Measurements from ENCODE around the gene NUDT14.
A peak's percentile ranks its signal among the peaks of the same experiment; 100 is the strongest.

NUDT14 gene

DNA sequence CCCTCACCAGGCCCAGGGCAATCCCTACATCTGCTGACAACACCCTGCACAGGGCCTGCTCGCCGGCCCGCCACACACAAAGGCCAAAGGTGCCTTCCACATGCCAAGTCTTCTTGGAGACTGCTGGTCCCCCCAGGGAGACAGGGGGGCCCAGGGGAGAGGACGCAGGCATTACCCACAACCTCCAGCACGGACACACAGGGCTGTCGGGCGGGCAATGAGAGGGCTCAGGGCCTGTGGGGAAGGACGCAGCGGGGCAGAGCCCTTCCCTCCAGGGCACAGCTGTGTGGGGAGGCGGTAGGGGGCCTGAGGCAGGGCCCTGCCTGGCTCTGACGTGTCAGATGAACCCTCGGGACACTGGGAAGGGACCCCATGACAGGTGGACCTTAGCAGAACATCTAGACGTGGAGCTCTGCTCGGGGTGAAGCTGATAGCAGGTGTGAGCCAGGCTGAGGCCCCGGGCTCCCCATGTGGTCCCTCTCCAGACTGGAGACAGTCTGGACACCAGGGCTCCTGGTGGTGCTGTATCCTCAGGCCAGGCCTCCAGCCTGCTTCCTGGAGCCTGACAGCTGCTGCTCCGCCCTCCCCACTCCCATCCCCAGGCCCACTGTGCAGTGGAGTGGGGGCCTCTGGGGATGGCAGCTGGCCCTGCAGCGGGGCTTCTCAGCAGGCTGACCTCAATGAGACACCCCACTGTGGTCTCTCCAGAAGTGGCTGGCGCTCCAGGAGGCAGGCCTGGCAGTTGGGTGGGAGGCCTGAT is 31.6 kb upstream of the NUDT14 start:
- DNase-seq (ENCODE audit: low spot score): no peak

DNA sequence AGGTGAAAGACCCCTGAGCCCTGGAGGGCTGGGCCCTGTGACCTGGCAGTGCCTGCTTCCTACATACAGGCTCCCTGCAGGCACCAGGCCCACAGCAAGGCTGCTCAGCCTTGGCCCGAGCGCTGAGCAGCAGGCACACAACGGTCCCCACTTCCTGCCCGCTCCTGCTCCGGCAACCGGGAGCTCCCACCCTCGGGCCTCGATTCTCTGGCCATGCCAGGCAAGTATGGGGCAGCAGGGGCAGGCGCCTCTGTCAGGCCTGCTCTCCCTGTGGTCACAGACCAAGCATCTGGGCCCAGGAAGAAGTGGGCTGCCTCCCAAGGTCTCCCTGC is 30.6 kb upstream of the NUDT14 start:
- no peak for DNase-seq (ENCODE audit: low spot score)

DNA sequence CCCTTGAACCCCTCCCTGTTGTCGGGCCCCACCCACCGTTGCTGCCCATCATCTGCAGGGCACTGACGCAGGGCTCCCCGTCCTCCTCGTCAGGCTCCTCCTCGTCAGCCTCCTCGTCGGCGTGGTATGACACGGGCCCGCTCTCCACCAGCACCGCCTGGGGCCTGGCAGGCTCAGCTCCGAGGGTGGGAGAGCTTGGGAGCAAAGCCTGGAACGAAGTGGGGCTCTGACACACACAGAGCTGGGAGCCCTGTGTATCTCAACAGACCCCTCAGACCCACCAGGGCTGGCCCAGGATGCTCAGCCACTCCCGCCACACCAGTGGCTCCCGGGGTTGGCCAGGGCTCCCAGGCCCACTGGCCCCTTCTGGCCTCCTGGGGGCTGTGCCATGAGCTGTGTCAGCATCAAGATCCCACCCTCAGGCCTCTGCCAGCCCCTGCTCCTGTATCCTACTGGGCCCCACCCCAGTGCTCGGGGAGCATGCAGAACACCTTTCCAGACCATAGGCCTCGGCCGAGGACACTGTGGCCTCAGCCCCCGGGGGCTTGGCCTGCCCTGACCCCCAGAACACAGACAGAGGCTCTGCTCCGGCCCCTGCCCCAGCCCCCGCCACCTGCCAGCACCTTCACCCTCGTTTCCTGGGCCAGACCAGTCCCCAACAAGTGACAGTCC is 30.1 kb upstream of the NUDT14 start:
- no peak for DNase-seq (ENCODE audit: low spot score)

DNA sequence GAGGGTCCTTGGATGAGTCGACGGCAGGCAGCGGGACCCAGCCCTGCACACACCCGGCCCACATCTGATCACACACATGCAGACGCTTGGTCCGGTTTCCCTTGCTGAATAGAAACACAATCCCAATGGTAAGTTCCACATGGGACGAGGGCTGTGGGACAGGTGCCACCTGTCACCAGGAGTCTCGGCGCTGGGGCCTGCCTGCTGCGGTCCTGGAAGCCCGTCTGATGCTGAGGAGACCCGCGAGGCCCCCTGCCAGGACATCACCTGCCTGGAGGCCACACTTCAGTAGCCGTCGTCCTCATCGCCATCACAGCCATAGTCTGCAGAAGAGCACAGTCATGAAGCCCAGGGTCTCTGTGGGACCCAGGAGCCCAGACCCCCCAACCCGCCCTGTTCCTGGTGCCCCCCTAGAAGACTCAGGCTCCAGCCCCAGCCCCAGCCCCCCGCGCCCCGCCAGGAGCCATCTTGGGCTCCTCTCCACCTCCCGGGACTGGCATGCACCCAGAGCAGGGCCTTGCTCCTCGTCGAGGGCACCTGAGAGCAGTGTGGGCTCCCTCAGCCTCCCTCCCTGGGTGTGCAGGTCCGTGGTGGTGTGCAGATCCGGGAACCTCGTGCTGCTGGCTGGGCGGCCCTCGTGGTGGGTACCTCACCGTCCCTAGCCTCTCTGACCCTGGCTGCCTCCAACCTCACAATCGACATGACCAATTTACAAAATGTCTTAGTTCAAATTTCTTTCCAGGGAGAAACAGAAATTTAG is 29.3 kb upstream of the NUDT14 start:
- DNase-seq (ENCODE audit: low spot score): no peak

DNA sequence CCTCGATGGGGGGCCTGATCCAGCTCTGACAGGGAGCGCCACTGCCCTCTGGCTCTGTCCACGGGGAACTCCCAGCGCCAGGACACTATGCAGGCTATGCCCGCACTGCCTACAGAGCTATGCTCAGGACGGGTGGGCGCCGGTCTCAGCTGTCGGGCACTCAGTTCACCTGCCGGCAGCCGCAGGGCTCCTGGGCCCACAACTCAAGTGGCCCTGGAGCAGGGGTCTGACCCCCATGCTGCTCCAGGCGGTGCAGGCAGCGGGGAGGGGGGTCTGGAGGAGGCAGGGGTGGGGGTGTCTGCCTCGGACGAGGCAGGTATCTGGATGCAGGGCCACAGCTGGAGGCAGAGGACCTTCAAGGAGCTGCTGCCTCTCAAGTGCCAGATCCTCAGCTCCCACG is 28.5 kb upstream of the NUDT14 start:
- no peak for DNase-seq (ENCODE audit: low spot score)

DNA sequence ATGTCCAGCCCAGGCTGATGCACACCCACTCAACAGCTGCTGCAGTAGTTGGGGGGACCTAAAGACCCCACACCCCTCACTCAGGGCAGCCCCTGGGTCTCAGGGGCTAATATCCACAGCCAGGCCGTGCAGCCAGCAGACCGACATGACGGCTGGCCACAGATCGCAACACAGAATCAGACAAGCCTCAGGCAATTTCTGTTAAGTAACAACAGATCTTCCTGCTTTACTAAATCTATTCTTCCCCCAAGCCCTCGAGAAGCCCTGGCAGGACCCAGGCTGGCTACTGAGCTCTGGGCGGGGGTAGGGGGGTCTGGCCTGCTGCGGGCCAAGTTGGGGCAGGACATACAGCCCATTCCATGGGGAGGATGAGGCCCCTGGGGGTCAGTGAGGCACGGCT is 28.0 kb upstream of the NUDT14 start:
- DNase-seq (ENCODE audit: low spot score): no peak

DNA sequence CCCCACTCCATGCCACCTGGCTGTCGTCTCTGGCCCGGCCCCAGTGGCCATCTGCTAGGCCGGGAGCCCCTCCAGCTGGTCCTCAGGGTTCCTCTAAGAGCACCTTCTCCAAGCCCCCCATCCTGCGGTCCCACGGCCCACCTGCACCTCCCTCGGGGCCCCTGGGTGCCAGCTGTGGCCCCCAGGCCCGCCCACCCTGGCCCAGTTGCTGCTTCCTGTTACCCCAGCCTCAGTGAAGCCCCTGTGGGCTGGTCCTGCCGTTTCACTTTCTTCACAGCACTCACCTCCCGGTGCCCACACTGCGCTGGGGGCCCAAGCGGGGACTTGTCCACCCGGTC is 27.6 kb upstream of the NUDT14 start:
- DNase-seq (ENCODE audit: low spot score): no peak

DNA sequence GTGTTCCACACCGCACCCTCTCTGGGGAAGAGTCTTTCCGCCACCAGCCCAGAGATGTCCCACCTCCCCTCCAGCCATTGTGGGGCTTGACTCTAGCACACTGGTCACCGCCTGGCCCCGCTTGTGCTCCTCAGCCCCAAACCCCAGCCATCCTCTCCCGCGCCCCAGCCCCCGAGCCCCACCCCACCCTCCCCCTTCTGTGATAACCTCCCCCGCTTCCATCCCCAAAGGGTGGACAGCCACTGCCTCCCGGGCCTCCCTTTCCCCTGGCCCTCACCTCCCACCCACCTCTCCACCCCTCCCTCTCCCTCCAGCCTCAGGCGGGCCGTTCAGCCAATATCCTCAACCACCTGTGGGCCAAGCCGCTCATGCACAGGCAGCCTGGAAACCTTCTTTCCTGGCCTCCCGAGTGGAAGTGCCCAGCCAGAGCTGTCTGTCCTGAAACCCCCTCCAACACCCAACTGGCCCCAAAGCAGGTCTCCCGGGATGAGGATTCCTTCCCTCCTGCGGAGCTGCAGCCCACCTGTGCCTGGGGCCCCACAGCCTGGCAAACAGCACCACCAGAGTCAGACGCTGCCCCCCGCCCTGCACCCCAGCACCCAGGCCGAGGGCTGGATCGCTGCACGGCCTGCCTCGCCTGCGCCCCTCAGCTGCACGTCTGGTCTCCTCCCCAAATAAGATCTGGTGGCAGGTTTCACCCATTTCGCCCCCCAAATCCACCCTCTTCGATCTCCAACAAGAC is 27.1 kb upstream of the NUDT14 start:
- no peak for DNase-seq (ENCODE audit: low spot score)

DNA sequence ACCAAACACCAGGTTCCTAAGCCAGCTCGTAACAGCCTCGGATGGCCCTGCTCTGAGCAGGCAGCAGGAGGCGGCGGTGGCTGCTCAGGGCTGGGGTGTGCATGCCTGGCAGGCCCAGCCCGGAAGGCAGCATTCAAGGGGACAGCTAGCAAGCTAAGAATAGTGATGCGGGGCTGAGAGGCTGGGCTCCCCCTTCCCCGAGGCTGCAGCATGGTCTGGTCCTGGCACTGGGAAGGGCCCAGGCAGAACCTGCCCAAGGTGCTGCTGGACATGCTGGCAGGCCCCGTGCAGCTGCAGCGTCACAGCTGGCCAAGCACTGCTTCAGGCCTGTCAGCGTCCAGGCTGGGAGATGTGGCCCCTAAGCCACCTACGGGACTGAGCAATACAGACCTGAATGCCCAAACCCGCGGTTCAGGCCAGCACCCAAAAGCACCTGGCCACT is 26.4 kb upstream of the NUDT14 start:
- no peak for DNase-seq (ENCODE audit: low spot score)

DNA sequence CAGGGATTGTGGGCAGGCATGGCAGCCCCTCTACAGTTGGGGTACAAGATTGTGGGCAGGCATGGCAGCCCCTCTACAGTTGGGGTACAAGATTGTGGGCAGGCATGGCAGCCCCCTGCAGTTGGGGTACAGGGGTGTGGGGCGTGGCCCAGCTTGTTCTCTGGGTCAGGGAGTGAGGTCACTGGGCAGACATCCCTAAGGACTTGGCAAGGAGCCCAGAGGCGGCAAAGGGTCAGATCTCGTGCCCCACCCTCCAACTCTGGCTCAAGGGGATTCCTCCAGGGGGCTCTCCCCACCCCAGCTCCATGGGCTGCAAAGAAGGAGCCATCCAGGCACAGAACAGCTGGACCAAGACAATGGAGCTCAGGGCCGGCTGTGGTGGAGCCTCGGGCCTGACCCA is 25.8 kb upstream of the NUDT14 start:
- no peak for DNase-seq (ENCODE audit: low spot score)

DNA sequence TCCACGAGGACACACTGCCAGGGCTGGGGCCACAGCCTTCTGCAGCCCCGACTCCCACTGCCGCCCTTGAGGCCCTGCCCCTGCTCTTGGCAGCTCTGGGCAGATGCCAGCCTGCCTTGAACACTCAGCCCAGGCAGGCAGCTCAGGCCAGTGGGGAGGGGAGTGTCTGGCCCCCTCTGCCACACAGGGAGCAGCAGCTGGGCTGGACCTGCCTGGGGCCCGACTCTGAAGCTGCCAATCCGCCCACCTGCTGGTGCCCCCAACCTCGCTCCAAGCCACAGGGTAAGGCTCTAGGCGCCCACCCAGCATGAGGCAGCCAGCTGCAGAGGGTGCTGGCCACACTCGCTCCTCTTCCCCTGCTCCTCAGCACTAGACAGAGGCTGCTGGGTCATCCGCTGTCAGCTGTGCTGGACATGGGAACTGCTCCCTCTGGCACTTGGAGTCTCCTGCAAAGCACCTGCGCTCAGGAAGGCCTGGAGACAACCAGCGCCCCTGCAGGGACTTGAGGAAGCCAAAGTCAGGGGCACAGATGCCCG is 24.6 kb upstream of the NUDT14 start:
- DNase-seq (ENCODE audit: low spot score): no peak

DNA sequence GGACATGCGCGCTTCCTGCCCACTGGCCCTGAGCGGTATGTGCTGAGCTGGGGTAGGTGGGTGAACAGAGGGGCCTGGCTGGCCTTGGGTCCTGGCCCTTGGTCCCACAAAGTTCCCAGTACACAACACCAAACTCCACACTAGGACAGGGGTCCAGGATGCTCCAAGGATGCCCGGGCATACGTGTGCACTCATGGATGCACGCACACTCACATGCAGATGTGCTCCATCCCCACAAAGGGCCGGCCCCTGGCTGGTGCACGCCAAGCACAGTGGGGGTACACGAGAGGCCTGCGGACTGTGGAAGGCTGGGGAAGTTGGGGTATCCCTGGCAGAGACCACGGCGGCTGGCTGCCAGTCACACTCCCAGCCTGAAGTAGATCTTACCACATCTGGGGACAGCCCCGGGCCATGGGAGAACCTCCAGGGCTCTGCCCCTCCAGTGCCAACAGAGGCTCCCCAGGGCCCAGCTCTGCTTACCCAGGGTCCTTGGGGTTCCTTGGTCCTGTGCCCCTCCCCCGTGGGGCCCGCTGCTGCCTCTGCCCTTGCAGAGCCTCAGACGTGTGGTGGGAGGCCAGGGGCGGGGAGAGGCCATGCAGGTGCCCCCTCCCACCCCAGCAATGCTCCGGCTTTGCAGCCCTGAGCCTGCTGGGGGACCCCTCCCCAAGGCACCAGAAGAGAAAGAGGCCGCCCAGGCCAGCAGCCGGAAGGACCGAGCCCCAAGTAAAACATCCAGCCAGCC is 24.0 kb upstream of the NUDT14 start:
- DNase-seq (ENCODE audit: low spot score): no peak

DNA sequence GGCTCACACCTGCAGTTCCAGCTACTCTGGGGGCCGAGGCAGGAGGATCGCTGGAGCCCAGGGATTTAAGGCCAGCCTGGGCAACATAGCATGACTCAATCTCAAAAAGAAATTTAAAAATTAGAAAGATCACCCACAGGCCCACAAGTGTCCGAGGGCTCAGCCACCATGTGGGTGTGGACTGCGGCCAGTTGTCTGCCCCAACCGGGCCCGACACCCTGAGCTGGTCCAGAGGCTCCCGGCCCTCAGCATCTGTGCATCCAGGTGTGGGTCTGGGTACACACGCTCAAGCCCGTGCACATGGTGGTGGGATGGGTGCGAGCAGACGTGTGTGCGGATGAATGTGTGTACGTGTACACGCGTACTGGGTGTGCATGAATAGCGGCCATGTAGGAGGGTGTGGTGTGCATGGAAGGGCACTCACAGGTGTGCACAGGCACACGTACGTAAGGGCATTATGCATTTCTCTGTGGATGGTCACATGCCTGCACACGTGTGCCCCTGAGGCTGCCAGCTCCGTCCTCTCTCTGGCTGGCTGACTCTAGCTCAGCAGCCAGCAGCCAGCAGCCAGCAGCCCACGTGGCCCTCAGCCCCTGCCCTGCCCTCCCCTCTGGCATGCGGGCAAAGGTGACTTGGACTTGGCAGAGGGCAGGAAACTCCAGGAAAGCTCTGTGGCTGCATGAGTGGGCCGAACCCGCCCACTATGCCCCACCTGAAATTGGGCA is 23.3 kb upstream of the NUDT14 start:
- DNase-seq (ENCODE audit: low spot score): no peak

DNA sequence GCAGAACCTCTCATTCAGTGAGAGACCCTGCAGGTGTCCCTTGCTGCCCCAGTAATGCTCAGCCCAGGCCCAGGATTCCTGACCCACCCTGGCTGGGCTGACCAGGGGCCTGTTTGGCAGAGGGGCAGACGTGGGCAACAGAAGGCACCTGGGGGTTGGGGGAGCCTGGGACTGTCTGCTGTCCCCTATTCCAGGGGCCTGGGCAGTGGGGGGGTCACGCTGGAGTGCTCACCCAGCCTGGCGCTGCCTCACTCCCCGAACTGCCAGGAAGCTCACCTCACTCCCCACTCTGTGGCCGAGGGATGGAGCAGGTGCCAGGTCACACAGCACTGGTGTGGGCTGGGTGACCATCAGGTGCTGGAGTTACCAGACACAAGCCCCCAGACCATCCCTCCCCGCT is 22.6 kb upstream of the NUDT14 start:
- no peak for DNase-seq (ENCODE audit: low spot score)

DNA sequence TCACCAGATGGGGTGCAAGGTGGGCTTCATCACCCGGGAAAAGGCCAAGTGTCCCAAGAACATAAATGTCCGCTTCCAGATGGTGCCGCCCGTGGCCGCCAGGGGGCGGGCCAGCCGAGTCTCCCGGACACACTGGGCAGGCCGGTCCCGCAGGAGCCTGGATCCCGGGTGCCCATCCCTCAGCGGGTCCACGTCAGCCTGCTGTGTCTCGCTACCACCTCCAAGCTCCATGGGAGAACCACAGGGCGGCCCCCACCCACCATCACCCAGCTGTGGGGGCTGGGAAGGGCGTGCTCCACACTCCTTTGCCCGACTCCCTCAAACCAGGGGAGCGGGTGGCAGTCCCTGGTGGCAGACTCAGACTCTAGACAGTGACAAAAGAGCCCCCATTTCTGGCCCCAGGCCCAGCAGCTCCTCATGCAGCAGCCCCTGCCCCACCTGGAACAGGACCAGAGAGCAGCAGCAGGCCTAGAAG is 22.0 kb upstream of the NUDT14 start:
- DNase-seq (ENCODE audit: low spot score): peak; percentile 48

DNA sequence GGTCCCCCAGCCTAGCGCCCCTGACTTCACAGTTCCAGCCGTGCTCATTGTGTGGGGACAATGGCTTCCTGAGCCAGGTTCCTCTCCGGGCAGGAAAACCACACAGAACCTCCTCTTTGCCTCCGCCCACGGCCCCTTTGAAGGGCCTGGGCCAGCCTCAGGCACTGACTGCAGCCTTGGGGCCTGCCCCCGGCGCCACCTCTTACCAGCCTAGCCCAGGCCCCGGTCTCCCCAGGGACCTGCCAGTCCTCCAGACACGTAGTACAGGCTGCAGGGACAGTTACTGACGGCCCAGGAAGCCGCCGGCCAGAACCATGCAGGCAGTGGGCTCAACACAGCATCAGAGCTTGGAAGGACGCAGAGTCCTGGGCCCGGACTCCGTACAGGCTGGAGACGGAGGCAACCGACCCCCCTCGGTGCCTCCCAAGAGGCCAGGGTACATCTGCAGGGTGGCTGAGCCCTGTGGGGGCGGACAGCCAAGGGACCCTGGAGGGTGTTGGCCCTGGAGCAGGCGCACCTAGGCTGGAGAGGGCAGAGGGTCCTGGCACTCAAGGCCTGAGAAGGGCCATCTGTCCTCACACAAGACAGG is 20.9 kb upstream of the NUDT14 start:
- no peak for DNase-seq (ENCODE audit: low spot score)

DNA sequence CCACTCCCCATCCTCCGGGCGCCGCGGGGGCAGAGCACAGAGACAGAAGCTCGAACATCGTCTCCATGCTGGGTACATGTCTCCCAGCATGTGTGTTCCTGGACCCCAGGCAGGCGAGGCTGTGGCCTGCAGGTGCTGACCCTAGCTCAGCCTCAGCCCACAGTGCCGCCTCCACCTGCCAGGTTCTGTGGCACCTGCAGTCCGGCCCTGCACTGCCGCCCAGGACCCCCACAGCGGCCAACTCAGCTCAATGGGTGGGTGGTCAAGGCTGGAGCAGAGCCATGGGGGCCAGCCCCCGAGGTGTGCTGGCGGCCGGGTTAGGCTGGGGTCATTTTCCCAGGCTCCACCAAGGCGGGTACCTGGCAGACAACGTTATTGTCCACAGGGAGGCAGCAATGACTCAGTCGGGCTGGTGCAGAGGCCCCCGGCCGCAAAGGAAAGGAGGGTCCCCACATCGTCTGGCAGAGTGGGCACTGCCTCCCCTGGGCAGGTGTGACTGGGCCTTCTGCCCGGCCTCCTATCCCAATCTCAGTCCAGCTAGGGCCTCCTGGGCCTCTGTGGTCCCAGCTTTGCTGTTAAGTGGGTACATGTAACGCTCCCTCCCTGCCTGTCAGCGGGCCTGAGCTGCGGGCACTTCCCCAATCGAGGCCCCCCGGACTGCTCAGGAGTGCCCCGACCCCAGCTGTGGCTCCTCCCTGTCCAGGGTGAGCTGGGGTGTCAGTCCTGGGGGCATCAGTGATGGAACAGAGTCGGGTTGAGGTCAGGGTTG is 20.2 kb upstream of the NUDT14 start:
- no peak for DNase-seq (ENCODE audit: low spot score)

DNA sequence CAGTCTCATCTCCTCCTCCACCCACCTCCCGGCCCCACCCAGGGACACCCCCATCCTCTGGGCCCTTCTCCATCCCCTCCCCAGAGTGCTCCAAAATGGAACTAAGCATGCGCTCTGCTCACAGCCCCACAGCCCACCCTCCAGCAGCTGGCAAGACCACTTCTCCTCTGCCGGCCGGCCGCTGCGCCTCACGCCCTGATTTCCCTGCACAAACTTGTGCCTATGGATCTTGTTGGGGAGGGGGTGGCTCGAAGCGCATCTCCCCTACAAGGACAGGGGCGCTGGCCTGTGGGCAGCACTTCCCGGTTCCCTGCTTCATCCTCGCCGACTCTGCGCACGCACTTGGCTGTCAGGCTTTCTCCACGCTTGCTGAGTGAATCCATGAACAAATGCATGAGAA is 19.5 kb upstream of the NUDT14 start:
- DNase-seq (ENCODE audit: low spot score): no peak

DNA sequence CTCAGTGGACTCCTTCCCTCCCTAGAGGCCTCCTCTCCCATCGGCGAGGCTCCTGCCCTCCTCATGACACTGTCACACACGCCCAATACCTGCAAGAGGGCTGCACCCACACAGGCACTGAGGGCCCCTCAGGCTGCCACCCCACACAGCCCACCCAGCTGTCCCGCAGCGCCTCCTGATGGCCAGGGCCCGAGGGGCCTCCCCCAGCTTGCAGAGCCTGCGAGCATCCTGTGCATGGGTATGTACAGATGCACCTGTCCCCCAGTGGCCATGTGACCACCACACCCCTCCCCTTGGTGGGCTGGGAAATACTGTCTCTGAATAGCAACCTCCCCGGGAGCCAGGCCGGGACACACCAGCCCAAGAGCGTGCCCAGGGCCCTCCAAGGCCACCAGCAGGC is 19.0 kb upstream of the NUDT14 start:
- no peak for DNase-seq (ENCODE audit: low spot score)

DNA sequence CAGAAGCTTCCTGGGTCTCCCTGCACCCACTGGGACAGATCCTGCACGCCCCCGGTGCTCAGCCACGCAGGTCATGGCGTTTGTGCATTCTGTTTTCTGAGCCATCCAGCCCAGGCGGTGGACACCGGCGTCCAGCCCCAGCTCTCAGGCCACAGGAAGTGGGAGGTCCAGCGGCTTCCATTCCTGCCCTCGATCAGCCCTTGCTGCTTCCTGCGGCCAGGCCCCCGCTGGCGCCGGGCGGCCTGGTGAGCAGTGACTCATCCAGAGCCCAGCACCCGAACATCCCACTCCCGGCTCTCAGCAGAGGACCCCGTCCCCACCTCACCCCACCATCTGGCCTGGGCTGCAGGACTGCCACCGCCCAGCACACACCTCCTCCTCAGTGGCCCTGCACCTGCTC is 18.0 kb upstream of the NUDT14 start:
- peak; percentile 24 for DNase-seq (ENCODE audit: low spot score)
